K562 (cell line): ENCODE data around the gene CUX1. TPM values are rescaled to one million over a fixed set of nuclear protein-coding genes. Genes with fewer than 3 reads are reported as not detected.

ENCODE experiments used
- MXI1 ChIP-seq: IDR thresholded peaks from 2 replicates; pipeline ENCODE4 v1.6.1; 2011; ENCODE audit warnings: low read depth, mild to moderate bottlenecking, improper control_type of control experiment, low read length
- NFIX ChIP-seq: fragments of 250-450 bp; sonication (Bioruptor Pico); IDR thresholded peaks from 2 replicates; pipeline ENCODE4 v1.4.0; 2020; ENCODE audit warnings: low read depth, mild to moderate bottlenecking, moderate library complexity
- NFRKB ChIP-seq: fragments of 450-650 bp; IDR thresholded peaks from 2 replicates; pipeline ENCODE4 v1.6.1; 2016; ENCODE audit warnings: low read depth
- NR4A1 ChIP-seq, 2 experiments: fragments of 250-450 bp in 1 of 2; fragments of 450-650 bp in 1 of 2; sonication (Bioruptor Pico) in 1 of 2; IDR thresholded peaks; 2 replicates each; pipeline versions ENCODE4 v1.4.0 to v1.6.1; 2016 to 2020; ENCODE audit warnings: mild to moderate bottlenecking in 2 of 2, missing compliant biosample characterization in 1 of 2, missing genetic modification characterization in 1 of 2, moderate library complexity in 1 of 2
- RBFOX2 ChIP-seq: fragments of 200-400 bp; formaldehyde crosslinking; IDR thresholded peaks from 2 replicates; pipeline ENCODE4 v1.6.1; 2017; ENCODE audit warnings: low read depth, mild to moderate bottlenecking, low read length, moderate library complexity
- ZNF175 ChIP-seq: fragments of 200-800 bp; sonication (Bioruptor generic); IDR thresholded peaks from 2 replicates; pipeline ENCODE4 v1.6.1; 2016; ENCODE audit warnings: low read depth, mild to moderate bottlenecking, missing genetic modification characterization, missing compliant biosample characterization
- ZNF436 ChIP-seq: fragments of 250-450, 450-650 bp; sonication (Bioruptor Pico); formaldehyde crosslinking; IDR thresholded peaks from 2 replicates; pipeline ENCODE4 v1.7.0; 2020; ENCODE audit warnings: mild to moderate bottlenecking
- polyA plus RNA-seq, 8 experiments: library from polyadenylated mRNA; depleted of rRNA in 4 of 8; stranded (reverse) in 5 of 8; unstranded in 3 of 8; fragments of >200 nt; fragmentation: Nextera tagmentation in 2 of 8; fragmentation: Illumina TruSeq in 1 of 8; extraction: Ambion mirVana in 2 of 8; extraction: Trizol in 1 of 8; gene quantifications; 2 replicates each; pipeline versions ENCODE4 v1.2.1 to v1.2.3, GENCODE V29; 2011 to 2014; ENCODE audit warnings: inconsistent platforms in 1 of 8, missing spikeins in 1 of 8
- total RNA-seq, 7 experiments: library from RNA; depleted of rRNA in 6 of 7; stranded (reverse); fragments of >200 nt in 6 of 7; fragmentation: Illumina TruSeq in 2 of 7; extraction: Trizol in 2 of 7; gene quantifications; 2 replicates each; pipeline versions ENCODE4 v1.2.1 to v1.2.3, GENCODE V29; 2011 to 2021; ENCODE audit warnings: low replicate concordance in 1 of 7
- TF ChIP-seq, protein P1 (sequence below): sonication (generic); formaldehyde crosslinking; IDR thresholded peaks from 2 replicates; pipeline ENCODE4 v1.8.0; 2023; ENCODE audit warnings: missing genetic modification reagents, mild to moderate bottlenecking, borderline replicate concordance
- TF ChIP-seq, protein P2 (sequence below): fragments of 450-650 bp; IDR thresholded peaks from 2 replicates; pipeline ENCODE4 v1.6.1; 2016; ENCODE audit warnings: missing biosample characterization, missing genetic modification characterization
- TF ChIP-seq, protein P3 (sequence below): fragments of 450-650 bp; IDR thresholded peaks from 2 replicates; pipeline ENCODE4 v1.6.1; 2016; ENCODE audit warnings: mild to moderate bottlenecking, moderate library complexity

CUX1 gene
- total and polyA plus RNA-seq, 9 of the 15 experiments (the other 6 are each of a cell fraction or from before 2014, with no cell fraction given): 3.6 to 55.3 (median 25.2) TPM

DNA sequence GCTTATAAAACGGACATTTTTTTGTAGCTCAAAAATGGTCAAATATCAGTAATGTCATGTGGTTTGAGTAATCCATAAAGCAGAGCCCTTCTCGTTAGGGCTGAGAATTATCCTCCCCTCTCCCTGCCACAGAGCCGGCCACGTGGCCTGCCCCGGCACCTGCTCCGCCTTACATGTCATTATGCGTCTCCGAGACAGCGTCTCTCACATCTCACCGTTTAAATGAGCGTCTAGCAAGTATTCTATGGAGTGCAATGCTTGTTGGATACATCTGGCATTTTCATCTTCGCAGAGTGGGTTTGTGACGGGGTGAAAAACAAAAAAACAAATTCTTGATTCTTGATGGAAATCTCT, 86.1 kb downstream of the CUX1 start (continued):
- TF ChIP-seq, protein P1, sequence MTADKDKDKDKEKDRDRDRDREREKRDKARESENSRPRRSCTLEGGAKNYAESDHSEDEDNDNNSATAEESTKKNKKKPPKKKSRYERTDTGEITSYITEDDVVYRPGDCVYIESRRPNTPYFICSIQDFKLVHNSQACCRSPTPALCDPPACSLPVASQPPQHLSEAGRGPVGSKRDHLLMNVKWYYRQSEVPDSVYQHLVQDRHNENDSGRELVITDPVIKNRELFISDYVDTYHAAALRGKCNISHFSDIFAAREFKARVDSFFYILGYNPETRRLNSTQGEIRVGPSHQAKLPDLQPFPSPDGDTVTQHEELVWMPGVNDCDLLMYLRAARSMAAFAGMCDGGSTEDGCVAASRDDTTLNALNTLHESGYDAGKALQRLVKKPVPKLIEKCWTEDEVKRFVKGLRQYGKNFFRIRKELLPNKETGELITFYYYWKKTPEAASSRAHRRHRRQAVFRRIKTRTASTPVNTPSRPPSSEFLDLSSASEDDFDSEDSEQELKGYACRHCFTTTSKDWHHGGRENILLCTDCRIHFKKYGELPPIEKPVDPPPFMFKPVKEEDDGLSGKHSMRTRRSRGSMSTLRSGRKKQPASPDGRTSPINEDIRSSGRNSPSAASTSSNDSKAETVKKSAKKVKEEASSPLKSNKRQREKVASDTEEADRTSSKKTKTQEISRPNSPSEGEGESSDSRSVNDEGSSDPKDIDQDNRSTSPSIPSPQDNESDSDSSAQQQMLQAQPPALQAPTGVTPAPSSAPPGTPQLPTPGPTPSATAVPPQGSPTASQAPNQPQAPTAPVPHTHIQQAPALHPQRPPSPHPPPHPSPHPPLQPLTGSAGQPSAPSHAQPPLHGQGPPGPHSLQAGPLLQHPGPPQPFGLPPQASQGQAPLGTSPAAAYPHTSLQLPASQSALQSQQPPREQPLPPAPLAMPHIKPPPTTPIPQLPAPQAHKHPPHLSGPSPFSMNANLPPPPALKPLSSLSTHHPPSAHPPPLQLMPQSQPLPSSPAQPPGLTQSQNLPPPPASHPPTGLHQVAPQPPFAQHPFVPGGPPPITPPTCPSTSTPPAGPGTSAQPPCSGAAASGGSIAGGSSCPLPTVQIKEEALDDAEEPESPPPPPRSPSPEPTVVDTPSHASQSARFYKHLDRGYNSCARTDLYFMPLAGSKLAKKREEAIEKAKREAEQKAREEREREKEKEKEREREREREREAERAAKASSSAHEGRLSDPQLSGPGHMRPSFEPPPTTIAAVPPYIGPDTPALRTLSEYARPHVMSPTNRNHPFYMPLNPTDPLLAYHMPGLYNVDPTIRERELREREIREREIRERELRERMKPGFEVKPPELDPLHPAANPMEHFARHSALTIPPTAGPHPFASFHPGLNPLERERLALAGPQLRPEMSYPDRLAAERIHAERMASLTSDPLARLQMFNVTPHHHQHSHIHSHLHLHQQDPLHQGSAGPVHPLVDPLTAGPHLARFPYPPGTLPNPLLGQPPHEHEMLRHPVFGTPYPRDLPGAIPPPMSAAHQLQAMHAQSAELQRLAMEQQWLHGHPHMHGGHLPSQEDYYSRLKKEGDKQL (CRISPR knock-in tag): no peak
- 0 out of 2 replicates have a peak, but pooled peaks have one; percentile 9 for TF ChIP-seq NFRKB
- TF ChIP-seq MXI1: peak; percentile 89
- no peak for TF ChIP-seq ZNF175
- TF ChIP-seq, protein P2, sequence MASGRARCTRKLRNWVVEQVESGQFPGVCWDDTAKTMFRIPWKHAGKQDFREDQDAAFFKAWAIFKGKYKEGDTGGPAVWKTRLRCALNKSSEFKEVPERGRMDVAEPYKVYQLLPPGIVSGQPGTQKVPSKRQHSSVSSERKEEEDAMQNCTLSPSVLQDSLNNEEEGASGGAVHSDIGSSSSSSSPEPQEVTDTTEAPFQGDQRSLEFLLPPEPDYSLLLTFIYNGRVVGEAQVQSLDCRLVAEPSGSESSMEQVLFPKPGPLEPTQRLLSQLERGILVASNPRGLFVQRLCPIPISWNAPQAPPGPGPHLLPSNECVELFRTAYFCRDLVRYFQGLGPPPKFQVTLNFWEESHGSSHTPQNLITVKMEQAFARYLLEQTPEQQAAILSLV (tag): no peak
- no peak for TF ChIP-seq ZNF436 (CRISPR knock-in tag)
- TF ChIP-seq, protein P3, sequence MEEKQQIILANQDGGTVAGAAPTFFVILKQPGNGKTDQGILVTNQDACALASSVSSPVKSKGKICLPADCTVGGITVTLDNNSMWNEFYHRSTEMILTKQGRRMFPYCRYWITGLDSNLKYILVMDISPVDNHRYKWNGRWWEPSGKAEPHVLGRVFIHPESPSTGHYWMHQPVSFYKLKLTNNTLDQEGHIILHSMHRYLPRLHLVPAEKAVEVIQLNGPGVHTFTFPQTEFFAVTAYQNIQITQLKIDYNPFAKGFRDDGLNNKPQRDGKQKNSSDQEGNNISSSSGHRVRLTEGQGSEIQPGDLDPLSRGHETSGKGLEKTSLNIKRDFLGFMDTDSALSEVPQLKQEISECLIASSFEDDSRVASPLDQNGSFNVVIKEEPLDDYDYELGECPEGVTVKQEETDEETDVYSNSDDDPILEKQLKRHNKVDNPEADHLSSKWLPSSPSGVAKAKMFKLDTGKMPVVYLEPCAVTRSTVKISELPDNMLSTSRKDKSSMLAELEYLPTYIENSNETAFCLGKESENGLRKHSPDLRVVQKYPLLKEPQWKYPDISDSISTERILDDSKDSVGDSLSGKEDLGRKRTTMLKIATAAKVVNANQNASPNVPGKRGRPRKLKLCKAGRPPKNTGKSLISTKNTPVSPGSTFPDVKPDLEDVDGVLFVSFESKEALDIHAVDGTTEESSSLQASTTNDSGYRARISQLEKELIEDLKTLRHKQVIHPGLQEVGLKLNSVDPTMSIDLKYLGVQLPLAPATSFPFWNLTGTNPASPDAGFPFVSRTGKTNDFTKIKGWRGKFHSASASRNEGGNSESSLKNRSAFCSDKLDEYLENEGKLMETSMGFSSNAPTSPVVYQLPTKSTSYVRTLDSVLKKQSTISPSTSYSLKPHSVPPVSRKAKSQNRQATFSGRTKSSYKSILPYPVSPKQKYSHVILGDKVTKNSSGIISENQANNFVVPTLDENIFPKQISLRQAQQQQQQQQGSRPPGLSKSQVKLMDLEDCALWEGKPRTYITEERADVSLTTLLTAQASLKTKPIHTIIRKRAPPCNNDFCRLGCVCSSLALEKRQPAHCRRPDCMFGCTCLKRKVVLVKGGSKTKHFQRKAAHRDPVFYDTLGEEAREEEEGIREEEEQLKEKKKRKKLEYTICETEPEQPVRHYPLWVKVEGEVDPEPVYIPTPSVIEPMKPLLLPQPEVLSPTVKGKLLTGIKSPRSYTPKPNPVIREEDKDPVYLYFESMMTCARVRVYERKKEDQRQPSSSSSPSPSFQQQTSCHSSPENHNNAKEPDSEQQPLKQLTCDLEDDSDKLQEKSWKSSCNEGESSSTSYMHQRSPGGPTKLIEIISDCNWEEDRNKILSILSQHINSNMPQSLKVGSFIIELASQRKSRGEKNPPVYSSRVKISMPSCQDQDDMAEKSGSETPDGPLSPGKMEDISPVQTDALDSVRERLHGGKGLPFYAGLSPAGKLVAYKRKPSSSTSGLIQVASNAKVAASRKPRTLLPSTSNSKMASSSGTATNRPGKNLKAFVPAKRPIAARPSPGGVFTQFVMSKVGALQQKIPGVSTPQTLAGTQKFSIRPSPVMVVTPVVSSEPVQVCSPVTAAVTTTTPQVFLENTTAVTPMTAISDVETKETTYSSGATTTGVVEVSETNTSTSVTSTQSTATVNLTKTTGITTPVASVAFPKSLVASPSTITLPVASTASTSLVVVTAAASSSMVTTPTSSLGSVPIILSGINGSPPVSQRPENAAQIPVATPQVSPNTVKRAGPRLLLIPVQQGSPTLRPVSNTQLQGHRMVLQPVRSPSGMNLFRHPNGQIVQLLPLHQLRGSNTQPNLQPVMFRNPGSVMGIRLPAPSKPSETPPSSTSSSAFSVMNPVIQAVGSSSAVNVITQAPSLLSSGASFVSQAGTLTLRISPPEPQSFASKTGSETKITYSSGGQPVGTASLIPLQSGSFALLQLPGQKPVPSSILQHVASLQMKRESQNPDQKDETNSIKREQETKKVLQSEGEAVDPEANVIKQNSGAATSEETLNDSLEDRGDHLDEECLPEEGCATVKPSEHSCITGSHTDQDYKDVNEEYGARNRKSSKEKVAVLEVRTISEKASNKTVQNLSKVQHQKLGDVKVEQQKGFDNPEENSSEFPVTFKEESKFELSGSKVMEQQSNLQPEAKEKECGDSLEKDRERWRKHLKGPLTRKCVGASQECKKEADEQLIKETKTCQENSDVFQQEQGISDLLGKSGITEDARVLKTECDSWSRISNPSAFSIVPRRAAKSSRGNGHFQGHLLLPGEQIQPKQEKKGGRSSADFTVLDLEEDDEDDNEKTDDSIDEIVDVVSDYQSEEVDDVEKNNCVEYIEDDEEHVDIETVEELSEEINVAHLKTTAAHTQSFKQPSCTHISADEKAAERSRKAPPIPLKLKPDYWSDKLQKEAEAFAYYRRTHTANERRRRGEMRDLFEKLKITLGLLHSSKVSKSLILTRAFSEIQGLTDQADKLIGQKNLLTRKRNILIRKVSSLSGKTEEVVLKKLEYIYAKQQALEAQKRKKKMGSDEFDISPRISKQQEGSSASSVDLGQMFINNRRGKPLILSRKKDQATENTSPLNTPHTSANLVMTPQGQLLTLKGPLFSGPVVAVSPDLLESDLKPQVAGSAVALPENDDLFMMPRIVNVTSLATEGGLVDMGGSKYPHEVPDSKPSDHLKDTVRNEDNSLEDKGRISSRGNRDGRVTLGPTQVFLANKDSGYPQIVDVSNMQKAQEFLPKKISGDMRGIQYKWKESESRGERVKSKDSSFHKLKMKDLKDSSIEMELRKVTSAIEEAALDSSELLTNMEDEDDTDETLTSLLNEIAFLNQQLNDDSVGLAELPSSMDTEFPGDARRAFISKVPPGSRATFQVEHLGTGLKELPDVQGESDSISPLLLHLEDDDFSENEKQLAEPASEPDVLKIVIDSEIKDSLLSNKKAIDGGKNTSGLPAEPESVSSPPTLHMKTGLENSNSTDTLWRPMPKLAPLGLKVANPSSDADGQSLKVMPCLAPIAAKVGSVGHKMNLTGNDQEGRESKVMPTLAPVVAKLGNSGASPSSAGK: peak; percentile 72
- 0 out of 2 replicates have a peak, but pooled peaks have one; percentile 27 for TF ChIP-seq RBFOX2
- TF ChIP-seq NR4A1 (CRISPR knock-in tag; IDR thresholded peaks at IDR 0.05): no peak
- TF ChIP-seq NR4A1 (tag; IDR thresholded peaks at IDR 0.05): no peak; the same call in 1 of the 2 replicates
- TF ChIP-seq NFIX (CRISPR knock-in tag): no peak
